Stimulated activated CD8-positive, alpha-beta memory T cell treated with anti-CD3 and anti-CD28 coated beads, Interleukin-4, amount 100 ng/mL, for 48 hours (primary cell): ENCODE data around the gene VPS16.
A peak's percentile ranks its signal among the peaks of the same experiment; 100 is the strongest.

Source experiments
- DNase-seq: peaks from one replicate; pipeline ENCODE4 v3.0.0-alpha.2; 2020

VPS16 gene

GRCh38 chr20:2836035-2836434 lies 4.5 kb upstream of the VPS16 start:
- no peak for DNase-seq

- peak; percentile 10 for DNase-seq
Observed at GRCh38 chr20:2837221-2837960, 3.2 kb upstream of the VPS16 start.

GRCh38 chr20:2838170-2838797 lies 2.3 kb upstream of the VPS16 start:
- no peak for DNase-seq

- no peak for DNase-seq
Observed at GRCh38 chr20:2838847-2839671, 1.5 kb upstream of the VPS16 start.

GRCh38 chr20:2839732-2840137 lies 810 bp upstream of the VPS16 start:
- DNase-seq: no peak

GRCh38 chr20:2840967-2841531 lies 504 bp downstream of the VPS16 start:
- peak; percentile 69 for DNase-seq

GRCh38 chr20:2845607-2846006 lies 5.1 kb downstream of the VPS16 start:
- DNase-seq: peak; percentile 23

GRCh38 chr20:2846698-2847097 lies 6.2 kb downstream of the VPS16 start:
- peak; percentile 0 for DNase-seq

GRCh38 chr20:2847802-2848201 lies 7.3 kb downstream of the VPS16 start:
- peak; percentile 19 for DNase-seq

GRCh38 chr20:2849529-2849928 lies 9.0 kb downstream of the VPS16 start:
- DNase-seq: peak; percentile 23

GRCh38 chr20:2851086-2851485 lies 10.5 kb downstream of the VPS16 start:
- no peak for DNase-seq

- no peak for DNase-seq
Observed at GRCh38 chr20:2858591-2858990, 18.0 kb downstream of the VPS16 start.

- DNase-seq: no peak
Observed at GRCh38 chr20:2859330-2860121, 19.0 kb downstream of the VPS16 start.

GRCh38 chr20:2864626-2865025 lies 24.1 kb downstream of the VPS16 start:
- DNase-seq: no peak

- DNase-seq: no peak
Observed at GRCh38 chr20:2865101-2865500, 24.6 kb downstream of the VPS16 start.

- peak; percentile 81 for DNase-seq
Observed at GRCh38 chr20:2865630-2866029, 25.1 kb downstream of the VPS16 start.

GRCh38 chr20:2866236-2866635 lies 25.7 kb downstream of the VPS16 start:
- DNase-seq: peak; percentile 62

- DNase-seq: no peak
Observed at GRCh38 chr20:2867081-2867864, 26.7 kb downstream of the VPS16 start.

- no peak for DNase-seq
Observed at GRCh38 chr20:2869381-2869780, 28.8 kb downstream of the VPS16 start.

- no peak for DNase-seq
Observed at GRCh38 chr20:2871111-2871465, 30.5 kb downstream of the VPS16 start.

- peak; percentile 76 for DNase-seq
Observed at GRCh38 chr20:2871661-2872458, 31.3 kb downstream of the VPS16 start.
